Lung (tissue), 12 donors: ENCODE data around the gene AGPAT3. TPM values are rescaled to one million over a fixed set of nuclear protein-coding genes. Genes with fewer than 3 reads are reported as not detected.

Experiments
- ATAC-seq: fragments of 200-7000 bp; cut with Tn5 transposase; one replicate; pipeline ENCODE4 v1.9.1; 2020; ENCODE audit warnings: moderate number of reproducible peaks; ENCODE audit not compliant: insufficient read depth, low FRiP score
- DNase-seq, 3 donors: peaks; one replicate each; pipeline ENCODE4 v3.0.0-alpha.2; 2013 to 2017
- H3K27ac ChIP-seq, 2 donors: one replicate each; pipeline ENCODE4 v1.5.1; 2013; ENCODE audit warnings: mild to moderate bottlenecking in 2 of 2, moderate library complexity in 2 of 2, control low read depth in 1 of 2, inconsistent platforms in 1 of 2, low read depth in 1 of 2, low read length in 1 of 2
- H3K27me3 ChIP-seq, 3 donors: one replicate each; pipeline ENCODE4 v1.5.1; 2013; ENCODE audit warnings: low read length in 2 of 3; ENCODE audit not compliant: control insufficient read depth in 3 of 3, insufficient read depth in 3 of 3
- H3K36me3 ChIP-seq, 4 donors: one replicate each; pipeline ENCODE4 v1.5.1; 2013; ENCODE audit warnings: low read length in 4 of 4, mild to moderate bottlenecking in 1 of 4, moderate library complexity in 1 of 4; ENCODE audit not compliant: control insufficient read depth in 4 of 4, insufficient read depth in 4 of 4
- H3K4me1 ChIP-seq, 5 donors: one replicate each; pipeline ENCODE4 v1.5.1; 2013; ENCODE audit warnings: low read length in 5 of 5, mild to moderate bottlenecking in 2 of 5, moderate library complexity in 1 of 5; ENCODE audit not compliant: control insufficient read depth in 5 of 5, insufficient read depth in 5 of 5
- H3K4me3 ChIP-seq: one replicate; pipeline ENCODE4 v1.5.1; 2013; ENCODE audit warnings: mild to moderate bottlenecking, control low read depth, moderate library complexity
- H3K9ac ChIP-seq, 2 donors: one replicate each; pipeline ENCODE4 v1.5.1; 2013; ENCODE audit warnings: low read length in 2 of 2, control low read depth in 1 of 2; ENCODE audit not compliant: insufficient read depth in 1 of 2
- H3K9me3 ChIP-seq, 4 donors: one replicate each; pipeline ENCODE4 v1.5.1; 2013; ENCODE audit warnings: low read length in 3 of 4, mild to moderate bottlenecking in 1 of 4, moderate library complexity in 1 of 4; ENCODE audit not compliant: control insufficient read depth in 4 of 4, insufficient read depth in 3 of 4
- CTCF ChIP-seq: IDR thresholded peaks from 2 replicates; pipeline ENCODE4 v1.5.1; 2012; ENCODE audit warnings: mild to moderate bottlenecking; ENCODE audit errors: control extremely low read depth, extremely low read depth
- WGBS, 2 donors: extraction: QIAGEN DNeasy Blood & Tissue Kit; methylation state at CpG; one replicate each; pipeline ENCODE4 v1.1.7; 2013; 5-methylcytosine and 5-hydroxymethylcytosine counted together
- polyA plus RNA-seq, 2 donors: library from polyadenylated mRNA; stranded (reverse); fragments of 200-250 nt; gene quantifications; one replicate each; pipeline ENCODE4 v1.2.1, GENCODE V29; 2013
- total RNA-seq, 2 donors: library from RNA; depleted of rRNA in 1 of 2; stranded (reverse); fragments of >200 nt in 1 of 2; gene quantifications; one replicate each; pipeline ENCODE4 v1.2.1, GENCODE V29; 2014 to 2021
- donor health status: control.
- donor health status: control.
- donor health status: Bipolar disorder and iron deficiency.
- donor health status: healthy.
- donor health status: DM: yes; HTN: yes; CAD: no.

Gene AGPAT3
- total and polyA plus RNA-seq, 4 donors = 29.4 to 120 (median 43.9) TPM

GRCh38 chr21:43910460-43910859, 45.4 kb downstream of the AGPAT3 start:
- WGBS, 2 donors = 91% methylated on average over 7 of the region's 7 CpGs
- DNase-seq (no peak), ATAC-seq (no peak)
- Histone ChIP-seq H3K27me3 (no peaks in the 10 kb centered on the region), H3K4me1 (peaks cover 0 to 12% (median 5%) of the 10 kb centered on the region in 5 donors), H3K36me3 (peaks cover 0 to 11% (median 6%) of the 10 kb centered on the region in 4 donors), H3K9ac (no peak overlapping the region), H3K27ac (no peak overlapping the region), H3K9me3 (peaks cover 0 to 3% (median 0%) of the 10 kb centered on the region in 4 donors), H3K4me3 (no peak overlapping the region)
- TF ChIP-seq CTCF = no peak

DNA sequence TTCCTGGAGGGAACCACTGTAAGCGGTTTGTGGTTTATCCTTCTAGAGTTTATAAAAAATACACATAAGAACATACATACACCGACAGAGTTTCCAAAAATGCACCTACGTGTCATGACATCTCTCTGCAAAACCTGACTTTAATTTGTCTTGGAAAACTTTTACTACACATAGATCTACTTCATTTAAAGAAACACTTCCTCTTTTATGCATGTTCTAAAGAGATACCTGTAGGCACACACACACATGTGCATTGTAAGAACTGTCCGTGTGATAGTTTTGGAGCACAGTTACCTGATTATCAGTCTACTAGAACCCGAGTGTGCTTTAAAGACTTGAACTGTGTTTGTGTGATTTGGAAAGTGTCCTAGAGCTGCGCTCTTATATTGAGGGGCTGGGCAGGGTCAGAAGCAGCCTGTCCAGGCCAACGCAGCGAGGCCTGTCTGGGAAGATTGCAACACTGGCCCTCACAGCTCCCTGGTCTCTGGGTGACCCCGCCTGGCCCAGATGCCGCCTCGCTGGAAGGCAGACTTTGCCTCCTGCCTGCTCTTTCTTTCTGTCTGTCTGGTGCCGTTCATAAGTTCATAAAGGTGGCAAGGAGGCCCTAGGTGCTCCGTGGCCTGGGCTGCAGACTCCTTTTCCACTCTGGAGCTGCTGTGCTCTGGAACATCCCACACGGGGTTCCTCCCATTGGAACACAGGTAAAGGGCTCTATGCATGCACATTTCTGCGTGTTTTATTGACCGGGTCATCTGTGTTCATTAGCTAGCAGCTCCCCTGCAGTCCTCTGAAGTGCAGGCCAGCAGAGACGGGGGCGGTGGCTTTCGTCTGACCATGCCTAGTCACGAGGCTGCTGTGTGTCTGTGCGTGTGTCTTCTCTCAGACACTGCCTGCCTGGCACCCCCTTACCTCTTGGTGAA, 46.3 kb downstream of the AGPAT3 start:
- ATAC-seq (peak; percentile 78), DNase-seq (peak in 2 of 3 donors; percentile 30 to 43)
- Histone ChIP-seq H3K27ac (peak overlapping the region in 1 of 2 donors; percentile 8), H3K9ac (no peak overlapping the region), H3K27me3 (no peaks in the 10 kb centered on the region), H3K9me3 (peaks cover 0 to 3% (median 0%) of the 10 kb centered on the region in 4 donors), H3K4me1 (peaks cover 3 to 12% (median 5%) of the 10 kb centered on the region in 5 donors), H3K36me3 (peaks cover 0 to 9% (median 3%) of the 10 kb centered on the region in 4 donors), H3K4me3 (no peak overlapping the region)
- no peak for TF ChIP-seq CTCF
- WGBS, 2 donors = 62 to 73% methylated on average over 21 of the region's 21 CpGs

- Histone ChIP-seq H3K4me3 (no peak overlapping the region), H3K27me3 (no peaks in the 10 kb centered on the region), H3K9me3 (peaks cover 0 to 3% (median 0%) of the 10 kb centered on the region in 4 donors), H3K36me3 (peaks cover 0 to 8% (median 2%) of the 10 kb centered on the region in 4 donors), H3K27ac (peak overlapping the region in 1 of 2 donors; percentile 8), H3K9ac (no peak overlapping the region), H3K4me1 (peaks cover 3 to 12% (median 5%) of the 10 kb centered on the region in 5 donors)
- TF ChIP-seq CTCF = no peak
- DNase-seq (no peak), ATAC-seq (no peak)
- WGBS, 2 donors = 87 to 93% methylated on average over 17 of the region's 17 CpGs
Measured at GRCh38 chr21:43911935-43912487, 47.0 kb downstream of the AGPAT3 start.
